ENCODE data around the gene TAX1BP3. TPM values are rescaled to one million over a fixed set of nuclear protein-coding genes. Genes with fewer than 3 reads are reported as not detected.

TAX1BP3 gene
- total RNA-seq, 1 experiment from 2014 or later, result 76.3 TPM

GRCh38 chr17:3656353-3656752, 12.0 kb downstream of the TAX1BP3 start:
- no peak overlapping the region for H4K91ac ChIP-seq (ENCODE audit: insufficient read length, low read depth, low read length)
- H3K27ac Mint-ChIP-seq, result peak overlapping the region in 1 of 3 experiments; percentile 85; a peak in 1 of 7 replicates
- no peak overlapping the region for H3K56ac ChIP-seq (ENCODE audit: insufficient read length, low read depth, low read length)
- H3K79me2 ChIP-seq (ENCODE audit: insufficient read depth, low read length), result no peaks in the 10 kb centered on the region
- peaks cover 0 to 14% (median 0%) of the 10 kb centered on the region in 3 experiments; a peak in 4 of 7 replicates for H3K36me3 Mint-ChIP-seq (ENCODE audit: insufficient read depth in 1 of 3, low read depth in 3 of 3)
- H3K4ac ChIP-seq (ENCODE audit: low read depth, low read length), result no peak overlapping the region
- peaks cover 8 to 12% of the 10 kb centered on the region in 2 experiments for H3K4me1 Mint-ChIP-seq
- H2BK120ac ChIP-seq (ENCODE audit: low read depth, low read length, poor library complexity, severe bottlenecking), result no peak overlapping the region
- H3K18ac ChIP-seq (ENCODE audit: insufficient read length, low read depth, low read length), result no peak overlapping the region
- H3K4me2 ChIP-seq (ENCODE audit: insufficient read depth, insufficient read length, low read length), result no peak overlapping the region
- no peak overlapping the region for H2AK5ac ChIP-seq (ENCODE audit: insufficient read length, low read length)
- H2BK5ac ChIP-seq (ENCODE audit: insufficient read length, low read length), result no peak overlapping the region
- no peak overlapping the region for H2BK12ac ChIP-seq (ENCODE audit: insufficient read length, low read depth, low read length)
- peak overlapping the region in 1 of 2 experiments; percentile 29; a peak in 1 of 5 replicates for H3K4me3 Mint-ChIP-seq
- H3K79me1 ChIP-seq (ENCODE audit: insufficient read depth, low read depth, low read length, poor library complexity, severe bottlenecking), result no peaks in the 10 kb centered on the region
- no peak overlapping the region for H3K27ac ChIP-seq (ENCODE audit: insufficient read length, low read depth, low read length)
- no peak overlapping the region for H2BK15ac ChIP-seq (ENCODE audit: low read depth, low read length)
- no peak for TF ChIP-seq CTCF (conservative IDR thresholded peaks at IDR 0.05)
- H4K5ac ChIP-seq (ENCODE audit: insufficient read length, low read depth, low read length), result no peak overlapping the region
- no peak overlapping the region for H3T11ph ChIP-seq (ENCODE audit: low read length)
- H3K9ac ChIP-seq (ENCODE audit: extremely low read depth, insufficient read length, low read length), result no peak overlapping the region
- no peaks in the 10 kb centered on the region for H3K9me3 ChIP-seq (ENCODE audit: control insufficient read depth, low read depth, low read length)
- no peaks in the 10 kb centered on the region for H3K9me3 Mint-ChIP-seq
- no peak overlapping the region for H3K23ac ChIP-seq (ENCODE audit: insufficient read length, low read depth, low read length)
- H3K23me2 ChIP-seq (ENCODE audit: insufficient read length, low read depth, low read length, poor library complexity, severe bottlenecking), result no peaks in the 10 kb centered on the region
- no peaks in the 10 kb centered on the region for H3K27me3 Mint-ChIP-seq (ENCODE audit: low read depth)
- H4K20me1 ChIP-seq (ENCODE audit: control insufficient read depth, insufficient read depth, insufficient read length), result no peaks in the 10 kb centered on the region
- H2AFZ ChIP-seq (ENCODE audit: low read length), result no peak overlapping the region
- H3K27me3 ChIP-seq (ENCODE audit: insufficient read depth, low read length), result no peaks in the 10 kb centered on the region
- H2BK20ac ChIP-seq (ENCODE audit: low read depth, low read length, poor library complexity, severe bottlenecking), result no peak overlapping the region
- no peak overlapping the region for H4K8ac ChIP-seq (replicated peaks; ENCODE audit: insufficient read length, low read depth, low read length)
- no peak overlapping the region for H3K14ac ChIP-seq (ENCODE audit: insufficient read depth, low read length)
- WGBS (ENCODE audit: extremely low coverage, insufficient read length, low lambda C conversion rate), result no CpG with 5 or more reads among the region's 16 CpGs
- H3K4me1 ChIP-seq (ENCODE audit: insufficient read depth, low read length), result no peaks in the 10 kb centered on the region
- DNase-seq, result no peak
